GM19324 (cell line): Measurements from ENCODE around the gene XPNPEP3.

Experiments used
- ATAC-seq: cut with Tn5 transposase; IDR thresholded peaks from one replicate; pipeline ENCODE4 v1.9.1; 2021; ENCODE audit warnings: mild to moderate bottlenecking, moderate library complexity; ENCODE audit not compliant: unreplicated experiment, low FRiP score

XPNPEP3 gene

DNA sequence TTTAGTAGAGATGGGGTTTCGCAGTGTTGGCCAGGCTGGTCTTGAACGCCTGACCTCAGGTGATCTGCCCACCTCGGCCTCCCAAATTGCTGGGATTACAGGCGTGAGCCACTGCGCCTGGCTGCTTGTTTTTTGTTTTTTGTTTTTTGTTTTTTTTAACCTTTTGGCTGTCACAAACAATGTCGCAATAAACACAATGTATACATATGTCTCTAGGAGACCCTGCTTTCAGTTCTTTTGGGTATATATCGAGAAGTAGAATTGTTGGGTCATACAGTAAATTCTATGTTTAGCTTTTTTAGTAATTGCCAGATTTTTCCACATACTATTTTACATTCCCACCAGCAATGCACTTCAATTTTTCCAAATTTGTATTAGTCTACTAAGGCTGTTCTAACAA is 122.2 kb downstream of the XPNPEP3 start:
- ATAC-seq: no peak

DNA sequence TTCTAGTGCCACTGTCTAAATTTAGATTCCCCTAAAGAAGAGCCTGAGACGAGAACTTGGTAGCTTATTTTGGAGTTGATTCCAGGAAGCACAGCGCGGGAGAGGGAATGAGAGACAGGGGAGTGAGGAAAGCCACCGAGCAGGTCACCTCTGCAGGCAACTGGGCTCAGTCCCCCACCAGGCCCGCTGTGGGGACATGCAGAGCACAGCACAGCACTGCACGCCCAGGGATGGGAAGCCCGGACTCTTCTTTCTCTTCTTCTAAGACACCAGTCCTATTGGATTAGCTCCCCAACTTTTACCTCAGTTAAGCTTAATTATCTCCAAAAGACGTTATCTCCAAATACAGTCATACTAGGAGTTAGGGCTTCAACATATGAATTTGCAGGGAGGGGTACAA is 122.9 kb downstream of the XPNPEP3 start:
- no peak for ATAC-seq
